Measurements from ENCODE around the gene CCDC186. TPM values are rescaled to one million over a fixed set of nuclear protein-coding genes. Genes with fewer than 3 reads are reported as not detected.

Gene CCDC186
- polyA plus RNA-seq, 1 donor from 2014 or later: 24.2 TPM

DNA sequence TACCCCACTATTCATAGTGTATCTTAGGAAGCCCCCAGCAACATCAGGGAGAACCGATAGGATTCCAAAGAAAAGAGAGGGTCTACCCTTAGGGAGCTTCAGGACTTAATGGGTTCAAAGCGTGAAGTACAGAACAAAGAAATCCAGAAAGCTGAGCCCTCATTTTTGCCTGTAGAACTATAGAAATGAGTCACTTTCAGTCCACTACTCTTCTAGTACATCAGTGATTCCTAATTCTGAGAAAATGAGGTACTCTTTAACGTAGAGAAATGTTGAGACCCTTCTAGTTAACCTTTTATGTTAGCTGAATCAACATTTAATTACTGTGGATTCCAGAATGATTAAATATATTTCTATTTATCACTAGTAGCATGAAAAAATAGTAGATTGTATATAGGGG, 6.9 kb upstream of the CCDC186 start (continued):
- no peak for TF ChIP-seq SMC3 (conservative IDR thresholded peaks at IDR 0.05; ENCODE audit: poor library complexity)

DNA sequence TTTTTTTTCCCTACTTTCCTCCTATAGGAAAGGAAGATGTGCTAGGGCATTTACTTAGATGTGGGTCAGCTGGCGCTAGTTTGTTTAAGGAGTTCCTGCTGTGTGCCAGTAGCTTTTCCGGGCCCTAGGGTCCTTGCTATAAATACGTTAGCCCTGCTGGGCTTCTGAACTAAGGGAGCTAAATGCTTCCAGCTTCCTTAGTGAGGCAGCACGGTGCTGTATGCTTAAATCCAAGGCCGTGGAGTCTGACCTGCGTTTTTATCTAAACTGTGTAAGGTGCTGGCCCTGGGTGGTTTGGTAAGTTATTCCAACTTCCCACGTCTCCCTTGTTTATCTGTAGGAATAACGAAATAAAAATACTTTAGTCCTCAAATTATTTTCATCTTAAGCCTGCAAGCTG, 5.7 kb upstream of the CCDC186 start:
- no peak for TF ChIP-seq POLR2AphosphoS5 (IDR thresholded peaks at IDR 0.05)
- TF ChIP-seq, protein P1, sequence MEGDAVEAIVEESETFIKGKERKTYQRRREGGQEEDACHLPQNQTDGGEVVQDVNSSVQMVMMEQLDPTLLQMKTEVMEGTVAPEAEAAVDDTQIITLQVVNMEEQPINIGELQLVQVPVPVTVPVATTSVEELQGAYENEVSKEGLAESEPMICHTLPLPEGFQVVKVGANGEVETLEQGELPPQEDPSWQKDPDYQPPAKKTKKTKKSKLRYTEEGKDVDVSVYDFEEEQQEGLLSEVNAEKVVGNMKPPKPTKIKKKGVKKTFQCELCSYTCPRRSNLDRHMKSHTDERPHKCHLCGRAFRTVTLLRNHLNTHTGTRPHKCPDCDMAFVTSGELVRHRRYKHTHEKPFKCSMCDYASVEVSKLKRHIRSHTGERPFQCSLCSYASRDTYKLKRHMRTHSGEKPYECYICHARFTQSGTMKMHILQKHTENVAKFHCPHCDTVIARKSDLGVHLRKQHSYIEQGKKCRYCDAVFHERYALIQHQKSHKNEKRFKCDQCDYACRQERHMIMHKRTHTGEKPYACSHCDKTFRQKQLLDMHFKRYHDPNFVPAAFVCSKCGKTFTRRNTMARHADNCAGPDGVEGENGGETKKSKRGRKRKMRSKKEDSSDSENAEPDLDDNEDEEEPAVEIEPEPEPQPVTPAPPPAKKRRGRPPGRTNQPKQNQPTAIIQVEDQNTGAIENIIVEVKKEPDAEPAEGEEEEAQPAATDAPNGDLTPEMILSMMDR (IDR thresholded peaks at IDR 0.05; ENCODE audit: poor library complexity, severe bottlenecking): no peak
- no peak for TF ChIP-seq SMC3 (conservative IDR thresholded peaks at IDR 0.05; ENCODE audit: poor library complexity)
- TF ChIP-seq MXI1 (conservative IDR thresholded peaks at IDR 0.05; ENCODE audit: poor library complexity, severe bottlenecking): no peak
- TF ChIP-seq EZH2 (IDR thresholded peaks at IDR 0.05; ENCODE audit: borderline replicate concordance, insufficient read depth, low read length, poor library complexity, severe bottlenecking): no peak
- no peak for TF ChIP-seq EP300 (conservative IDR thresholded peaks at IDR 0.05; ENCODE audit: poor library complexity, severe bottlenecking)
- TF ChIP-seq, protein P2, sequence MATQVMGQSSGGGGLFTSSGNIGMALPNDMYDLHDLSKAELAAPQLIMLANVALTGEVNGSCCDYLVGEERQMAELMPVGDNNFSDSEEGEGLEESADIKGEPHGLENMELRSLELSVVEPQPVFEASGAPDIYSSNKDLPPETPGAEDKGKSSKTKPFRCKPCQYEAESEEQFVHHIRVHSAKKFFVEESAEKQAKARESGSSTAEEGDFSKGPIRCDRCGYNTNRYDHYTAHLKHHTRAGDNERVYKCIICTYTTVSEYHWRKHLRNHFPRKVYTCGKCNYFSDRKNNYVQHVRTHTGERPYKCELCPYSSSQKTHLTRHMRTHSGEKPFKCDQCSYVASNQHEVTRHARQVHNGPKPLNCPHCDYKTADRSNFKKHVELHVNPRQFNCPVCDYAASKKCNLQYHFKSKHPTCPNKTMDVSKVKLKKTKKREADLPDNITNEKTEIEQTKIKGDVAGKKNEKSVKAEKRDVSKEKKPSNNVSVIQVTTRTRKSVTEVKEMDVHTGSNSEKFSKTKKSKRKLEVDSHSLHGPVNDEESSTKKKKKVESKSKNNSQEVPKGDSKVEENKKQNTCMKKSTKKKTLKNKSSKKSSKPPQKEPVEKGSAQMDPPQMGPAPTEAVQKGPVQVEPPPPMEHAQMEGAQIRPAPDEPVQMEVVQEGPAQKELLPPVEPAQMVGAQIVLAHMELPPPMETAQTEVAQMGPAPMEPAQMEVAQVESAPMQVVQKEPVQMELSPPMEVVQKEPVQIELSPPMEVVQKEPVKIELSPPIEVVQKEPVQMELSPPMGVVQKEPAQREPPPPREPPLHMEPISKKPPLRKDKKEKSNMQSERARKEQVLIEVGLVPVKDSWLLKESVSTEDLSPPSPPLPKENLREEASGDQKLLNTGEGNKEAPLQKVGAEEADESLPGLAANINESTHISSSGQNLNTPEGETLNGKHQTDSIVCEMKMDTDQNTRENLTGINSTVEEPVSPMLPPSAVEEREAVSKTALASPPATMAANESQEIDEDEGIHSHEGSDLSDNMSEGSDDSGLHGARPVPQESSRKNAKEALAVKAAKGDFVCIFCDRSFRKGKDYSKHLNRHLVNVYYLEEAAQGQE (IDR thresholded peaks at IDR 0.05; ENCODE audit: borderline replicate concordance): no peak
- TF ChIP-seq TAF1 (IDR thresholded peaks at IDR 0.05; ENCODE audit: low read depth): no peak
- TF ChIP-seq RAD21 (conservative IDR thresholded peaks at IDR 0.05): no peak
- no peaks in the 10 kb centered on the region for H3K79me2 ChIP-seq (replicated peaks; ENCODE audit: insufficient read depth, low read length)

DNA sequence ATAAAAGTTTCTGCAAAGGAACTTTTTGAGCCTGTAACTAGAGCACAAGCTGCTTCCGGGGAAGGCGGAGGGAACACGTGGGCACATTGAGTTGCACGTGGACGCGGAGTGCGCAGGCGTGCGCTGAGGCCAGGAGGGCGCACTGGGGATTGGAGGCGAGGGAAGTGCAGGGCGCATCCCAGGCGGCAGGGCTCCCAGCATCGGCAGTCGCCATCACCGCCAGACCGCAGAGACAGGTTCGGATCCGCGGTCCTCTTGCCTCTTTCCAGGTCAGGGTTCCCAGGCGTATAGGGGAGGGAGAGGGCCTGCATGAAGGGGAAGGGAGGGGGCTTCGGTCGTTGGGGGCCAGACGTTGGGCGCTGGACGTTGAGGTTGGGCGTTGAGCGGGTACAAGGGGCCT, 5.1 kb upstream of the CCDC186 start, which contains the start of gene TDRD1:
TSS of gene TDRD1 (plus strand) at position 206 of the 400 bp plus-strand sequence. CDS start 8,479 bp downstream, outside the sequence.
- Histone ChIP-seq H3K27ac (ENCODE audit: low read length) (no peak within 1 kb of the TSS), H3K79me2 (replicated peaks; ENCODE audit: insufficient read depth, low read length) (no peaks in the 10 kb centered on the region), H3K36me3 (ENCODE audit: insufficient read depth, low read length) (no peaks in the 10 kb centered on the region), H3K9me3 (ENCODE audit: low read length) (no peaks in the 10 kb centered on the region), H3K9ac (ENCODE audit: low read length) (no peak within 1 kb of the TSS), H3K4me3 (ENCODE audit: low read length) (no peak within 1 kb of the TSS), H3F3A (ENCODE audit: insufficient read depth, low read length, poor library complexity, severe bottlenecking) (no peaks in the 10 kb centered on the region), H3K27me3 (ENCODE audit: insufficient read depth, low read depth, low read length) (peaks cover 7% of the 10 kb centered on the region), H2AFZ (ENCODE audit: low read depth, low read length) (no peak within 1 kb of the TSS), H3K4me2 (ENCODE audit: low read length) (no peak within 1 kb of the TSS), H4K20me1 (ENCODE audit: insufficient read depth) (no peaks in the 10 kb centered on the region), H3K9me2 (ENCODE audit: insufficient read depth, low read length) (no peaks in the 10 kb centered on the region)
- TF ChIP-seq SMC3 (conservative IDR thresholded peaks at IDR 0.05; ENCODE audit: poor library complexity) (no peak), MXI1 (conservative IDR thresholded peaks at IDR 0.05; ENCODE audit: poor library complexity, severe bottlenecking) (no peak), TAF1 (IDR thresholded peaks at IDR 0.05; ENCODE audit: low read depth) (no peak), EP300 (conservative IDR thresholded peaks at IDR 0.05; ENCODE audit: poor library complexity, severe bottlenecking) (no peak), EZH2 (IDR thresholded peaks at IDR 0.05; ENCODE audit: borderline replicate concordance, insufficient read depth, low read length, poor library complexity, severe bottlenecking) (no peak), RAD21 (conservative IDR thresholded peaks at IDR 0.05) (no peak), POLR2AphosphoS5 (IDR thresholded peaks at IDR 0.05) (no peak)
- TF ChIP-seq, protein P2 (IDR thresholded peaks at IDR 0.05; ENCODE audit: borderline replicate concordance): no peak
- TF ChIP-seq, protein P1 (IDR thresholded peaks at IDR 0.05; ENCODE audit: poor library complexity, severe bottlenecking): no peak

More for the DNA sequence above, 5.7 kb upstream of the CCDC186 start:
- no peak overlapping the region for H3K4me2 ChIP-seq (ENCODE audit: low read length)
- peaks cover 7% of the 10 kb centered on the region for H3K27me3 ChIP-seq (ENCODE audit: insufficient read depth, low read depth, low read length)
- no peak overlapping the region for H2AFZ ChIP-seq (ENCODE audit: low read depth, low read length)
- no peaks in the 10 kb centered on the region for H4K20me1 ChIP-seq (ENCODE audit: insufficient read depth)
- no peak overlapping the region for H3K27ac ChIP-seq (ENCODE audit: low read length)
- H3K9me2 ChIP-seq (ENCODE audit: insufficient read depth, low read length): no peaks in the 10 kb centered on the region
- no peak overlapping the region for H3K4me3 ChIP-seq (ENCODE audit: low read length)
- no peaks in the 10 kb centered on the region for H3K36me3 ChIP-seq (ENCODE audit: insufficient read depth, low read length)
- H3F3A ChIP-seq (ENCODE audit: insufficient read depth, low read length, poor library complexity, severe bottlenecking): no peaks in the 10 kb centered on the region
- no peaks in the 10 kb centered on the region for H3K9me3 ChIP-seq (ENCODE audit: low read length)
- H3K9ac ChIP-seq (ENCODE audit: low read length): no peak overlapping the region
